22Rv1 (cell line): Measurements from ENCODE around the gene SMAD6.

Experiments
- ZFX ChIP-seq: fragments of 450-650 bp; IDR thresholded peaks from 2 replicates; pipeline ENCODE4 v1.6.1; 2017; ENCODE audit warnings: antibody characterized with exemption, borderline replicate concordance
- TF ChIP-seq, protein P1 (sequence below): fragments of 450-650 bp; IDR thresholded peaks from 2 replicates; pipeline ENCODE4 v1.5.1; 2017; ENCODE audit warnings: mild to moderate bottlenecking

DNA sequence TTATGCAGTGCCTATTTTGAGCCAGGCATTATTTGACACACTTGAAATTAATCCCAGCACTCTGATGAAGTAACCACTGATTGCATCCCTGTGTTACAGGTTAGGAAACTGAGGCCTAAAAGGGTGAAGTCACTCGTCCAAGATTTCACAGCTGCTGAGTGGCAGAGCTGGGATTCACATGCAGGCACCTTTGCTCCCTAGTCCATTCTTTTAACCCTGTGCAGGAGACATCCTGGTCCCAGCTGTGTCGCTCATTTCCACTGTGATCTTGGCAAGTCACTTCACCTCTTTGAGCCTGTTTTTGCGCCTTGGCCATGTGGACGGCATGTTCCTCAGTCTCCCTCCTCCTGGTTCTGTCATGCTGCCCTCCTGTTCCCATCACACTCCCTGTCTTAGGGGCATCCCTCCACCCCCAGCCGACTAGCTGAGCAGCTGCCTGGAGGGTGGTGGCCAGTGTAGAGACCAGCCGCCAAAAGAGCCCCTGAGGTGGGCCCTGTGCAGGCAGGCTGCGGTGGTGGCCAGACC is 70.6 kb downstream of the SMAD6 start:
- TF ChIP-seq, protein P1, sequence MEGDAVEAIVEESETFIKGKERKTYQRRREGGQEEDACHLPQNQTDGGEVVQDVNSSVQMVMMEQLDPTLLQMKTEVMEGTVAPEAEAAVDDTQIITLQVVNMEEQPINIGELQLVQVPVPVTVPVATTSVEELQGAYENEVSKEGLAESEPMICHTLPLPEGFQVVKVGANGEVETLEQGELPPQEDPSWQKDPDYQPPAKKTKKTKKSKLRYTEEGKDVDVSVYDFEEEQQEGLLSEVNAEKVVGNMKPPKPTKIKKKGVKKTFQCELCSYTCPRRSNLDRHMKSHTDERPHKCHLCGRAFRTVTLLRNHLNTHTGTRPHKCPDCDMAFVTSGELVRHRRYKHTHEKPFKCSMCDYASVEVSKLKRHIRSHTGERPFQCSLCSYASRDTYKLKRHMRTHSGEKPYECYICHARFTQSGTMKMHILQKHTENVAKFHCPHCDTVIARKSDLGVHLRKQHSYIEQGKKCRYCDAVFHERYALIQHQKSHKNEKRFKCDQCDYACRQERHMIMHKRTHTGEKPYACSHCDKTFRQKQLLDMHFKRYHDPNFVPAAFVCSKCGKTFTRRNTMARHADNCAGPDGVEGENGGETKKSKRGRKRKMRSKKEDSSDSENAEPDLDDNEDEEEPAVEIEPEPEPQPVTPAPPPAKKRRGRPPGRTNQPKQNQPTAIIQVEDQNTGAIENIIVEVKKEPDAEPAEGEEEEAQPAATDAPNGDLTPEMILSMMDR: no peak
- no peak for TF ChIP-seq ZFX
